ENCODE data around the gene NDST1.

Gene NDST1

DNA sequence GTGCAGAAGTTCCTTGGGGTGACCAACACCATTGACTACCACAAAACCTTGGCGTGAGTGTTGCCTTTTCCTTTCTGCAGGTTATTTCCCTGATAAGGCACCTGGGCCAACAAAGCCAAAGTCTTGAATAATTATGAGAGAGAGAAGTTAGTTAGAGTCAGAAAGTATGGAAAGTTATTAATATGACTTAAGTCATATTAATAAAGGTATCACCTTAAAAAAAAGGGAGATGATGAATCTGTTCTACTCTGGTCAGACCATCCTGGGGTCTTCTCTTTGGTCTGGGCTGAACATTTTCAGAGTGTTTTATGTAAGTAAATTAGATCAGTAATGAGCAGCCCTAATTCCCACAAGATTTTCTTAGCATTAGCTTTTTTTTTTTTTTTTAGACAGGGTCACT lies 41.8 kb downstream of the NDST1 start:
- TF ChIP-seq EZH2phosphoT487 (conservative IDR thresholded peaks at IDR 0.05; ENCODE audit: low read length) = no peak
- TF ChIP-seq, protein P1, sequence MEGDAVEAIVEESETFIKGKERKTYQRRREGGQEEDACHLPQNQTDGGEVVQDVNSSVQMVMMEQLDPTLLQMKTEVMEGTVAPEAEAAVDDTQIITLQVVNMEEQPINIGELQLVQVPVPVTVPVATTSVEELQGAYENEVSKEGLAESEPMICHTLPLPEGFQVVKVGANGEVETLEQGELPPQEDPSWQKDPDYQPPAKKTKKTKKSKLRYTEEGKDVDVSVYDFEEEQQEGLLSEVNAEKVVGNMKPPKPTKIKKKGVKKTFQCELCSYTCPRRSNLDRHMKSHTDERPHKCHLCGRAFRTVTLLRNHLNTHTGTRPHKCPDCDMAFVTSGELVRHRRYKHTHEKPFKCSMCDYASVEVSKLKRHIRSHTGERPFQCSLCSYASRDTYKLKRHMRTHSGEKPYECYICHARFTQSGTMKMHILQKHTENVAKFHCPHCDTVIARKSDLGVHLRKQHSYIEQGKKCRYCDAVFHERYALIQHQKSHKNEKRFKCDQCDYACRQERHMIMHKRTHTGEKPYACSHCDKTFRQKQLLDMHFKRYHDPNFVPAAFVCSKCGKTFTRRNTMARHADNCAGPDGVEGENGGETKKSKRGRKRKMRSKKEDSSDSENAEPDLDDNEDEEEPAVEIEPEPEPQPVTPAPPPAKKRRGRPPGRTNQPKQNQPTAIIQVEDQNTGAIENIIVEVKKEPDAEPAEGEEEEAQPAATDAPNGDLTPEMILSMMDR (IDR thresholded peaks at IDR 0.05; ENCODE audit: insufficient read depth, low read length, poor library complexity, severe bottlenecking) = no peak
- H3K9ac ChIP-seq (ENCODE audit: low read length) = no peak overlapping the region
- H3K4me2 ChIP-seq (ENCODE audit: low read depth, low read length, poor library complexity, severe bottlenecking) = no peak overlapping the region
- no peaks in the 10 kb centered on the region for H3K36me3 ChIP-seq (ENCODE audit: low read length)
- H3K27me3 ChIP-seq (ENCODE audit: low read length) = no peaks in the 10 kb centered on the region
- no peaks in the 10 kb centered on the region for H3F3A ChIP-seq (ENCODE audit: insufficient read depth)
- H3K4me3 ChIP-seq (ENCODE audit: insufficient read depth, low read length, poor library complexity, severe bottlenecking) = no peak overlapping the region
- no peaks in the 10 kb centered on the region for H4K20me1 ChIP-seq (ENCODE audit: low read depth, low read length)
- H3K27ac ChIP-seq (ENCODE audit: low read depth, low read length) = no peak overlapping the region
- H2AFZ ChIP-seq (ENCODE audit: low read depth, low read length, severe bottlenecking) = no peak overlapping the region
- H3K9me2 ChIP-seq (replicated peaks; ENCODE audit: insufficient read depth, low read length) = no peaks in the 10 kb centered on the region
- no peaks in the 10 kb centered on the region for H3K9me3 ChIP-seq (ENCODE audit: insufficient read depth, low read length)
- H3K79me2 ChIP-seq (ENCODE audit: insufficient read depth, low read length) = no peaks in the 10 kb centered on the region

GRCh38 chr5:150550286-150550685 lies 42.4 kb downstream of the NDST1 start:
- H3K4me3 ChIP-seq (ENCODE audit: insufficient read depth, low read length, poor library complexity, severe bottlenecking) = no peak overlapping the region
- no peaks in the 10 kb centered on the region for H3F3A ChIP-seq (ENCODE audit: insufficient read depth)
- no peak overlapping the region for H2AFZ ChIP-seq (ENCODE audit: low read depth, low read length, severe bottlenecking)
- H3K79me2 ChIP-seq (ENCODE audit: insufficient read depth, low read length) = no peaks in the 10 kb centered on the region
- H3K27ac ChIP-seq (ENCODE audit: low read depth, low read length) = no peak overlapping the region
- no peak for TF ChIP-seq EZH2phosphoT487 (conservative IDR thresholded peaks at IDR 0.05; ENCODE audit: low read length)
- TF ChIP-seq, protein P1 (IDR thresholded peaks at IDR 0.05; ENCODE audit: insufficient read depth, low read length, poor library complexity, severe bottlenecking) = no peak
- H3K36me3 ChIP-seq (ENCODE audit: low read length) = no peaks in the 10 kb centered on the region
- no peak overlapping the region for H3K9ac ChIP-seq (ENCODE audit: low read length)
- no peak overlapping the region for H3K4me2 ChIP-seq (ENCODE audit: low read depth, low read length, poor library complexity, severe bottlenecking)
- H3K27me3 ChIP-seq (ENCODE audit: low read length) = no peaks in the 10 kb centered on the region
- no peaks in the 10 kb centered on the region for H3K9me2 ChIP-seq (replicated peaks; ENCODE audit: insufficient read depth, low read length)
- H3K9me3 ChIP-seq (ENCODE audit: insufficient read depth, low read length) = no peaks in the 10 kb centered on the region
- H4K20me1 ChIP-seq (ENCODE audit: low read depth, low read length) = no peaks in the 10 kb centered on the region

GRCh38 chr5:150551066-150551465 lies 43.1 kb downstream of the NDST1 start:
- H3K4me2 ChIP-seq (ENCODE audit: low read depth, low read length, poor library complexity, severe bottlenecking) = no peak overlapping the region
- H3K79me2 ChIP-seq (ENCODE audit: insufficient read depth, low read length) = no peaks in the 10 kb centered on the region
- H3K9me2 ChIP-seq (replicated peaks; ENCODE audit: insufficient read depth, low read length) = no peaks in the 10 kb centered on the region
- H3K9ac ChIP-seq (ENCODE audit: low read length) = no peak overlapping the region
- H3K27ac ChIP-seq (ENCODE audit: low read depth, low read length) = no peak overlapping the region
- H3K27me3 ChIP-seq (ENCODE audit: low read length) = no peaks in the 10 kb centered on the region
- TF ChIP-seq EZH2phosphoT487 (conservative IDR thresholded peaks at IDR 0.05; ENCODE audit: low read length) = no peak
- TF ChIP-seq, protein P1 (IDR thresholded peaks at IDR 0.05; ENCODE audit: insufficient read depth, low read length, poor library complexity, severe bottlenecking) = no peak
- H4K20me1 ChIP-seq (ENCODE audit: low read depth, low read length) = no peaks in the 10 kb centered on the region
- H2AFZ ChIP-seq (ENCODE audit: low read depth, low read length, severe bottlenecking) = no peak overlapping the region
- H3K9me3 ChIP-seq (ENCODE audit: insufficient read depth, low read length) = no peaks in the 10 kb centered on the region
- no peaks in the 10 kb centered on the region for H3K36me3 ChIP-seq (ENCODE audit: low read length)
- no peaks in the 10 kb centered on the region for H3F3A ChIP-seq (ENCODE audit: insufficient read depth)
- H3K4me3 ChIP-seq (ENCODE audit: insufficient read depth, low read length, poor library complexity, severe bottlenecking) = no peak overlapping the region
